SK-N-MC (cell line): ENCODE measurements around the gene C2CD4A.

Experiments
- EZH2 ChIP-seq: fragments of 200-600 bp; sonication (generic); IDR thresholded peaks from one replicate; pipeline ENCODE4 v1.6.1; 2017; ENCODE audit warnings: antibody characterized with exemption
- FOXP2 ChIP-seq: optimal IDR thresholded peaks from 2 replicates; pipeline ENCODE3; 2011; ENCODE audit warnings: mild to moderate bottlenecking, moderate library complexity; ENCODE audit not compliant: insufficient read depth; ENCODE audit errors: extremely low read length, control extremely low read depth
- POLR2AphosphoS5 ChIP-seq: IDR thresholded peaks from 2 replicates; pipeline ENCODE4 v1.6.1; 2012; ENCODE audit warnings: mild to moderate bottlenecking, low read depth, low read length, borderline replicate concordance

- no peak for TF ChIP-seq EZH2
- no peak for TF ChIP-seq POLR2AphosphoS5
- no peak for TF ChIP-seq FOXP2
Measured at GRCh38 chr15:62068071-62068809, 1.5 kb downstream of the C2CD4A start.
